ENCODE results near the gene HOTAIR.

GRCh38 chr12:53998110-53998899, 23.6 kb upstream of the HOTAIR start:
- TF ChIP-seq ZFP36 (IDR thresholded peaks at IDR 0.05; ENCODE audit: borderline replicate concordance, partially characterized antibody), result no peak
- no peak for TF ChIP-seq MAZ (IDR thresholded peaks at IDR 0.05; ENCODE audit: borderline replicate concordance, low read depth, low read length)
- TF ChIP-seq POLR2A (IDR thresholded peaks at IDR 0.05; ENCODE audit: low read length), result no peak
- TF ChIP-seq CTCF (IDR thresholded peaks at IDR 0.05), result no peak
- TF ChIP-seq, protein P1, sequence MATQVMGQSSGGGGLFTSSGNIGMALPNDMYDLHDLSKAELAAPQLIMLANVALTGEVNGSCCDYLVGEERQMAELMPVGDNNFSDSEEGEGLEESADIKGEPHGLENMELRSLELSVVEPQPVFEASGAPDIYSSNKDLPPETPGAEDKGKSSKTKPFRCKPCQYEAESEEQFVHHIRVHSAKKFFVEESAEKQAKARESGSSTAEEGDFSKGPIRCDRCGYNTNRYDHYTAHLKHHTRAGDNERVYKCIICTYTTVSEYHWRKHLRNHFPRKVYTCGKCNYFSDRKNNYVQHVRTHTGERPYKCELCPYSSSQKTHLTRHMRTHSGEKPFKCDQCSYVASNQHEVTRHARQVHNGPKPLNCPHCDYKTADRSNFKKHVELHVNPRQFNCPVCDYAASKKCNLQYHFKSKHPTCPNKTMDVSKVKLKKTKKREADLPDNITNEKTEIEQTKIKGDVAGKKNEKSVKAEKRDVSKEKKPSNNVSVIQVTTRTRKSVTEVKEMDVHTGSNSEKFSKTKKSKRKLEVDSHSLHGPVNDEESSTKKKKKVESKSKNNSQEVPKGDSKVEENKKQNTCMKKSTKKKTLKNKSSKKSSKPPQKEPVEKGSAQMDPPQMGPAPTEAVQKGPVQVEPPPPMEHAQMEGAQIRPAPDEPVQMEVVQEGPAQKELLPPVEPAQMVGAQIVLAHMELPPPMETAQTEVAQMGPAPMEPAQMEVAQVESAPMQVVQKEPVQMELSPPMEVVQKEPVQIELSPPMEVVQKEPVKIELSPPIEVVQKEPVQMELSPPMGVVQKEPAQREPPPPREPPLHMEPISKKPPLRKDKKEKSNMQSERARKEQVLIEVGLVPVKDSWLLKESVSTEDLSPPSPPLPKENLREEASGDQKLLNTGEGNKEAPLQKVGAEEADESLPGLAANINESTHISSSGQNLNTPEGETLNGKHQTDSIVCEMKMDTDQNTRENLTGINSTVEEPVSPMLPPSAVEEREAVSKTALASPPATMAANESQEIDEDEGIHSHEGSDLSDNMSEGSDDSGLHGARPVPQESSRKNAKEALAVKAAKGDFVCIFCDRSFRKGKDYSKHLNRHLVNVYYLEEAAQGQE (IDR thresholded peaks at IDR 0.05), result no peak

Data from A549 (cell line).